GM21825 (cell line): ENCODE measurements around the gene PCGF1.
"Not testable (repeated sequence)": the region's sequence is repeated elsewhere in the genome, so short reads cannot be mapped to it uniquely, and the experiment has no call there.

Source experiments
- ATAC-seq: cut with Tn5 transposase; IDR thresholded peaks from one replicate; pipeline ENCODE4 v1.9.1; 2021; ENCODE audit warnings: mild to moderate bottlenecking, moderate library complexity; ENCODE audit not compliant: unreplicated experiment

PCGF1 gene

DNA sequence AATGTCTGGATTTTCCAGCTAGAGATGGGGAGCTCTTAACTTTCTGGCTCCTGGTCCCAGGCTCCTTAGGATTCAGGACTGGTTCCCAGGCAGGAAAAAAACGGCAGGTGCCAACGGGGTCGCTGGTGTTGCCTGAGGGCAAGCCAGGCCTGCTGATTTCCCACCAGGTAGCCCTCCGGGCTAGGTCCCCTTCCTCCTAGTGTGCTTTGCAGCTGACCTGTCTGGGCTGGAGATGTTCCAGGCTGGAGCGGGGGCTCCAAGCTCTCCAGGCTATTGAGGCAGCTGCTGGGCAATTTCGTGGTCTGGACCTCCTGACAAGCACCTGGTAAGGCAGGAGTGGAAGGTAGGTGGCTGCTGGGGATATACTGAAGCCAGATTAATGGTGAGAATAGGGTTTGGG, 33.0 kb downstream of the PCGF1 start:
- no peak for ATAC-seq

- no peak for ATAC-seq
Observed at GRCh38 chr2:74472945-74473258, 34.6 kb downstream of the PCGF1 start.

DNA sequence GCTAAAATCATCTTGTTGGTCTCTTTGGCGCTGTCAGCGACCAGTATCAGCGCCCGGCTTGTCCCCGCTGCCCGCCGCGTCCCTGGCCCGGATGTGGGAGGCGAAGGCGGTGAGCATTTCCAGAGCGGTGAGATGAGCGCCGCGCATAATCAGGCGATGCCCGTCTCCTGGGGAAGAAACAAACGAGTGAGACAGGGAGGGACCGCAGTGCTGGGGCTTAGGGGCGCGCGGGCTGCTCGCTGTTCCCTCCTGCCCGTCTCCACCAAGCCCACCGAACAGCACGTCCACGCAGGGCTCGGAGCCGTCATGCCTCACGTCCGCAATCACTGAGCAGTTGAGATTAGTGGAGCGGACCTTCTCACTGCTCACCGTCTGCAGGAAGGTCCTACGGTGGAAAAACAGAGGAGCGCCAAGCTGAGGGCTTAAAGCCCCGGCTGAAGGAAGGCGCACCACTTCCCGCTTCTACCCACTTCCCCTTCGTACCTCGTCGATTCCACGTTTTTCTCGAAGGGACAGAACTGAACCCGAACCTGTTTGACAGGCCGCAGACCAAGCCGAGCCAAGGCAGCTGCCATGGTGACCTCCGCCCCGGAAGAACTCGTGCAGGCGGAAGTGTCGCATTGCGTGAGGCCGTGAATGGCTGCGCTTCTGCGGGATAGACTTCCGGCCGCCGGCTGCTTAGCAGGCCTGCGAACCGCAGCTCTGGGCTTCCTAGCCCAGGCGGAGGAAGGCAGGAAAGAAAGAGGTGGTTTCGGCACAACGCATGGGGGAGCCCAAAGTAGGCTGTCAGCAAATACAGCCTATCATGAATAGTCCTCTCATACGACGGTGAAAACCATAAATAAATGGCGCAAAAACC, 35.2 kb downstream of the PCGF1 start, which contains the start of gene MRPL53:
Gene MRPL53 (minus strand): TSS at position 595 of the 859 bp plus-strand sequence. CDS start 20 bp downstream, at position 575.
- ATAC-seq: peak; percentile 84

DNA sequence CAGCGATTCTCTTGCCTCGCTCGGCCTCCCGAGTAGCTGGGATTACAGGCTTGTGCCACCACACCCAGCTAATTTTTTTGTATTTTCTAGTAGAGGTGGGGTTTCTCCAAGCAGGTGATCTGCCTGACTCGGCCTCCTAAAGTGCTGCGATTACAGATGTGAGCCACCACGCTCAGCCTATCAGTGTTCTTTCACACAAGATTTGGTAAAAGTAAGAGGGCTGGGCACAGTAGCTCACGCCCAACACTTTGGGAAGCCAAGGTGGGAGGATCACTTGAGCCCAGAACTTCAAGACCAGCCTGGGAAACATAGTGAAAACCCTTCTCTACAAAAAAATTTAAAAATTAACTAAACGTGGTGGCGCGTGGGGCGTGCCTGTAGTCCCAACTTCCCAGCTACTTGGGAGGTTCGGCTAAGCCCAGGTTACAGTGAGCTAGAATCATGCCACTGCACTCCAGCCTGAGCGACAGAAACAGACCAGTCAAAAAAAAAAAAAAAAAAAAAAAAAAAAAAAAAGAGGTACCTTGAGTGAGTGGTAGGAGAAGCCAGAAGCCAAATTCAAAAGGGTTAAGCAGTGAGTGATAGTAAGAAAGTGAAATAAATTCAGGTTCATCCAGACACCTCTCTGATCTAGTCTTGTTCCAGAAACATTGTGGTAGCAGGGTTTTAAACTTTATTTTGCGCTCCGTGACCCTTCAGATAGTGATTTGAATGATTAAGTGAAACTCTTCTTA, 36.0 kb downstream of the PCGF1 start:
- ATAC-seq: no peak

GRCh38 chr2:74470742-74471141, 36.8 kb downstream of the PCGF1 start:
- ATAC-seq: not testable (repeated sequence)

DNA sequence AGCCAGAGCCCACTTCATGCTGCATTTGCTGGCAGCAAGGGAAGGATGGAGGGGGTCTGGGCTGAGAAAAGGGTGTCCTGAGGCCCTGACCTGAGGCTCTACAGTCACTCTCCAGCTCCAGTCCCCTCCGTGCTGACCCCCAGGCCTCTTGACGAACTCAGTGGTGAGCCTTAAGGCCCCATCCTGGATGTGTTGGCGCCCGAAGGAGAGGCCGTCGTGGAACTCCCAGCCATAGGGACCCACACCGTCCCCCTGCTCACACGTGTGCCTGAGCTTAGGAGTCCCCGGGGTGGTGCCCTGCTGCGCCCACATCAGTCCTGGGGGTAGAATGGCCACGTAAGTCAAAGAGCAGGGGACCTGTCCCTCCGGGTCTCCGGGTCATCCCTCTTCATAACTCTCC, 43.1 kb downstream of the PCGF1 start:
- no peak for ATAC-seq

GRCh38 chr2:74462786-74463105, 44.7 kb downstream of the PCGF1 start:
- no peak for ATAC-seq

DNA sequence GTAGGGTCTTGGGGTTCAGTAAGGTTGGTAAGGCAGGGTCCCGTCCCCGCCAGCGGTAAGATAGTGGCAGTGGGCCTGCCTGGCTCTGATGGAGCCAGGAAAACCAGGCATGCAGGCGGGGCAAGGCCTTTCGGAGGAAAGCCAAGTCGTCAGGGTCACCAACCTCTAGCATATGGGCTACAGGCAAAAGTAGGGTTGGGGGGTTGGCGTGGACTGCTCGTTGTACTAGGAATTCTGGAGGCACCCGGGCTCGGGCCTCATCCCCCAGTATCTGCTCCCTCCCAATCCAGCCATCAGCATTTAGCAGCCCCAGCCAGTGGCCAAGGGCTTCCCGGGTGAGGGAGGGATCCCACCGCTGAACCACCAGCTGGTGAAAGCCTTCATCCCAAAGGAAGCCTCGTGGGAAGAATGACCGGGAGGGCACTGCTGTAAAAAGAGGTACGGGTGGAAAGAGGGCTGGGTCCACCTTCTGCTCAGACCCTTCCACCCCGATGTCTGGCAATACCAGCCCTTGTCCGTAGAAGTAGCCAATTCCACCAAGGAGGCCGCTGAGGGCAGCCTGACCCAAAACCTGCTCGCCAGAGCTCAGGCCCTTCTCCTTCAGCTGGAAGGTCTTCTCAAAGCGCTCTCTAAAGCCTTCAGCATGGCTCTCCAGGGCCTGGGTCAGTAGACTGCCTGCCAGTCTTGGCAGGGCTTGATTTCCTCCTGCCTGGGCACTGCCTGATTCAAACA, 45.3 kb downstream of the PCGF1 start:
- ATAC-seq: no peak

DNA sequence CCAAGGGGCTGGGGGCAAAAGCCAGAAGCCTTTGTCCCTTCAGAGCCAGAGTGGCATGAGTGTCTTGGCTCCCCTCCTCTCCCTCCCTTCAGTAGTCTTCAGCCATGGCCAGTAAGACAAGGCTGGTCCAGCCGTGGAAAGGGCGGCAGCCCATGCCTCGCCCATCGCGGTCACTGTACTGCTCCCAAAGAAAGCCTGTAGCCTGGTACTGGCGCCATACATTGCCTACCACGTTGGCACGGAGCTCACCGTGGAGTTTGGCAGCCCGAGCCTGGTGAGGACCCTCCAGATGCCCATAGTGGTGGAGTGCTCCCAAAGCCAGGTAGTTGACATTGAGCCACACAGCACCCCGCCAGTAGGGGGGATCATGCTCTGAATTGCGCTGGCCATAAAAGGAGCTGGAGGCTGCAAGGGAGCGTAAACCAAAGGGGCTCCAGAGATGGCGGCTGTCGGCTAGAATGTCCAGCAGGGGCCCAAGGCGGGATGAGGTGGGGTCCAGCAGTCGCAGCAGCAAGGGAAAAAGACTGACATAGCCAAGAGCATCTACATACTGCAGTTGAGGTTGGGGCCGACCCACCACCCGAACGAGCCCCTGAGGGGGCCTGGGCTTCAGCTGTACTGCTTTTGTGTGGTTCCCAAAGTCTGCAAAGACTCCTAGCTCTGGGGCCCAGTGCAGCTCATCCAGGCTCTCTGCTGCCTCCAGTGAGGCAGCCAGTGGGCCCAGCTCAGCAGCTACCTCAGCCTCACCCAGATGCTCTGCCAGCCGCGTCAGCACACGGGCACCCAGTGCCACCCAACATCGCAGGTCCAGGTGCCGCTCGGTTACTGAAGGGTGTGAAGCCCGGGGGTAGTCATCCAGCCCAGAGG, 46.1 kb downstream of the PCGF1 start:
- ATAC-seq: no peak

- ATAC-seq: not testable (repeated sequence)
Observed at GRCh38 chr2:74460187-74460586, 47.3 kb downstream of the PCGF1 start.

GRCh38 chr2:74459503-74460118, 47.9 kb downstream of the PCGF1 start:
- ATAC-seq: not testable (repeated sequence)

DNA sequence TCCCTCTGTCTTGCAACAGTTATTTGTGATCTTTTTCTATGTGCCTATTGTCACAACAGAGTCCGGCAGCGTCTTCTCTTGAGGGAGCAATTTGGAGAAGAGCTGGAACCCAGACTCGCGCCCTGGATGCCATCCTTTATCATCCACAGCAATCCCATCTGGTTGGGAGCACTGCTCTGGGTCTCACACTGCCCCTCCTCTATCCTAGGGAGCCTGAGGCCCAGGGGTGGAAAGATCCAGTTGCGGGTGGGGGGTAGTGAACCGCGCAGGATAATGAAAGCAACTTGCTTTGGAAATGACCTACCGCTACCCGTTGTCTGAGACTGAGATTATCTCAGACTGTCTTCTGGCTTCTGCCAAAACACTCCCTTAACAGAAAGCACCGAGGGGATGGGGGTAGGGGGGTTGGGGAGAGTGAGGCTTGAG, 48.5 kb downstream of the PCGF1 start:
- ATAC-seq: no peak

- peak; percentile 79 for ATAC-seq
Observed at GRCh38 chr2:74458132-74458937, 49.2 kb downstream of the PCGF1 start, which contains the start of gene WBP1. TSS of gene WBP1 (plus strand) at chr2:74458438. CDS start at chr2:74458603, 165 bp downstream.

DNA sequence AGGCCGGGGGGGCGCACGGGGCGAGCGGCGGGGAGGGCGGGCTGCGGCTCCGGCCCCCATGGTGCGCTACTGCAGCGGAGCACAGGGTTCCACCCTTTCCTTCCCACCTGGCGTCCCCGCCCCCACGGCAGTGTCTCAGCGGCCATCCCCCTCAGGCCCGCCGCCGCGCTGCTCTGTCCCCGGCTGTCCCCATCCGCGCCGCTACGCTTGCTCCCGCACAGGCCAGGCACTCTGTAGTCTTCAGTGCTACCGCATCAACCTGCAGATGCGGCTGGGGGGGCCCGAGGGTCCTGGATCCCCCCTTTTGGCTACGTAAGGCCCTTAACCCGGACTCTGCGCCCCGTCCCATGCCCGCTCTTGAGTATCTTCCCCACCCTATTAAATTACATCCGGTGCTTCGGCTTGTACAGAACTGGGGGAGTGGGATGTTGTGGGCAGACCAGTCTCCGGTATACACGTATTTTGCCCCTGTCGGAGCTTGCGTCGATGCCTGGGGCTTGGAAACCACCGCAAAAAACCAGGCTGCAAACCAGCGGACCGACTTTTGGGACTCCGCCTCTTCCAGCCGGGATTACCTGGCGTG, 49.9 kb downstream of the PCGF1 start:
- ATAC-seq: peak; percentile 33

- ATAC-seq: no peak
Observed at GRCh38 chr2:74457129-74457548, 50.4 kb downstream of the PCGF1 start.
